A549 (cell line): Measurements from ENCODE around the gene LILRB1. TPM values are rescaled to one million over a fixed set of nuclear protein-coding genes. Genes with fewer than 3 reads are reported as not detected.
"Not testable (repeated sequence)": the region's sequence is repeated elsewhere in the genome, so short reads cannot be mapped to it uniquely, and the experiment has no call there.

Source experiments
- ATAC-seq, 2 experiments: fragments of 200-7000 bp in 1 of 2; fragments of >200 bp in 1 of 2; cut with Nextera tagmentation in 1 of 2; cut with Tn5 transposase in 1 of 2; 3 replicates each; pipeline versions ENCODE4 v1.8.0 to v1.9.1; 2018 to 2020; ENCODE audit warnings: mild to moderate bottlenecking in 1 of 2, moderate library complexity in 1 of 2
- CTCF ChIA-PET: fragments of 300-600 bp; sonication (Branson Sonifier 250); formaldehyde crosslinking; extraction: SDS; loops from one replicate; lab custom pipeline; 2021; ENCODE audit warnings: antibody characterized with exemption, inconsistent platforms; lab: Yijun Ruan, JAX
- POLR2A ChIA-PET: fragments of 350-600 bp; formaldehyde crosslinking; extraction: SDS; loops from one replicate; lab custom pipeline; 2021; ENCODE audit warnings: antibody characterized with exemption, inconsistent platforms; lab: Yijun Ruan, JAX
- DNase-seq, 2 experiments: peaks; one replicate each; pipeline versions ENCODE4 v3.0.0 to v3.0.0-alpha.2; 2011 to 2016; ENCODE audit warnings: low read depth in 1 of 2, low spot score in 1 of 2
- FAIRE-seq: peaks from 2 replicates; lab custom pipeline; 2011; peaks lifted over from hg19 to GRCh38; lab: Jason Lieb, UNC
- H3K27ac ChIP-seq, 2 experiments: fragments of >200 bp; sonication (Bioruptor Twin); formaldehyde crosslinking; 3 replicates each; pipeline ENCODE4 v1.5.1; 2016 to 2017
- H3K4me1 ChIP-seq: fragments of >200 bp; sonication (Bioruptor Twin); formaldehyde crosslinking; 3 replicates; pipeline ENCODE4 v1.6.1; 2016
- H3K4me2 ChIP-seq: fragments of >200 bp; sonication (Bioruptor Twin); formaldehyde crosslinking; 3 replicates; pipeline ENCODE4 v1.6.1; 2016
- H3K4me3 ChIP-seq: fragments of >200 bp; sonication (Bioruptor Twin); formaldehyde crosslinking; 3 replicates; pipeline ENCODE4 v1.5.1; 2016
- H3K9me3 ChIP-seq: fragments of >200 bp; sonication (Bioruptor Twin); formaldehyde crosslinking; 3 replicates; pipeline ENCODE4 v1.6.1; 2016
- ATOH8 ChIP-seq: fragments of 250-450 bp; sonication (Bioruptor Pico); IDR thresholded peaks from 2 replicates; pipeline ENCODE4 v1.5.0; 2020; ENCODE audit warnings: low read depth, mild to moderate bottlenecking, moderate library complexity
- BHLHE40 ChIP-seq: IDR thresholded peaks from 2 replicates; pipeline ENCODE4 v1.6.1; 2012; ENCODE audit warnings: low read depth, low read length, inconsistent platforms
- CBX2 ChIP-seq: fragments of 200-600 bp; sonication (generic); IDR thresholded peaks from 2 replicates; pipeline ENCODE4 v1.6.1; 2016; ENCODE audit warnings: low read depth, mild to moderate bottlenecking, borderline replicate concordance
- CEBPB ChIP-seq, 2 experiments: fragments of >200 bp in 1 of 2; sonication (Bioruptor Twin) in 1 of 2; formaldehyde crosslinking in 1 of 2; IDR thresholded peaks; 2 replicates each; pipeline ENCODE4 v1.6.1; 2012 to 2016
- CHD4 ChIP-seq: fragments of 200-600 bp; sonication (generic); IDR thresholded peaks from 2 replicates; pipeline ENCODE4 v1.6.1; 2016; ENCODE audit warnings: antibody characterized with exemption, mild to moderate bottlenecking, borderline replicate concordance
- EHMT2 ChIP-seq: fragments of 200-600 bp; sonication (generic); IDR thresholded peaks from 2 replicates; pipeline ENCODE4 v1.6.1; 2016; ENCODE audit warnings: antibody characterized with exemption, low read depth, mild to moderate bottlenecking, moderate library complexity
- FOSL2 ChIP-seq, 2 experiments: fragments of 450-650 bp in 1 of 2; fragments of >200 bp in 1 of 2; sonication (Bioruptor Twin) in 1 of 2; formaldehyde crosslinking; IDR thresholded peaks; 2 replicates each; pipeline versions ENCODE4 v1.5.0 to v1.6.1; 2016 to 2020; ENCODE audit warnings: mild to moderate bottlenecking in 1 of 2, moderate library complexity in 1 of 2
- GATA3 ChIP-seq: IDR thresholded peaks from 2 replicates; pipeline ENCODE4 v1.6.1; 2012; ENCODE audit warnings: borderline replicate concordance
- HEYL ChIP-seq: fragments of 250-450 bp; sonication (Bioruptor Pico); IDR thresholded peaks from 2 replicates; pipeline ENCODE4 v1.8.0; 2021; ENCODE audit warnings: mild to moderate bottlenecking, moderate library complexity
- HOXB5 ChIP-seq: fragments of 250-450 bp; sonication (Bioruptor Pico); IDR thresholded peaks from 2 replicates; pipeline ENCODE4 v1.5.0; 2020; ENCODE audit warnings: mild to moderate bottlenecking, moderate library complexity
- JUN ChIP-seq, 2 experiments: fragments of >200 bp; sonication (Bioruptor Twin); formaldehyde crosslinking; IDR thresholded peaks; 2 replicates in 1 of 2; 3 replicates in 1 of 2; pipeline ENCODE4 v1.6.1; 2016 to 2017
- JUNB ChIP-seq: fragments of >200 bp; sonication (Bioruptor Twin); formaldehyde crosslinking; IDR thresholded peaks from 2 replicates; pipeline ENCODE4 v1.6.1; 2016
- MAFK ChIP-seq: fragments of 450-650 bp; IDR thresholded peaks from 2 replicates; pipeline ENCODE4 v1.6.1; 2014; ENCODE audit not compliant: partially characterized antibody
- MAZ ChIP-seq: fragments of 150-350 bp; IDR thresholded peaks from 2 replicates; pipeline ENCODE4 v1.6.1; 2014; ENCODE audit warnings: antibody characterized with exemption, low read depth, low read length, borderline replicate concordance
- NFE2L2 ChIP-seq: fragments of 150-350 bp; conservative IDR thresholded peaks from 2 replicates; pipeline ENCODE4 v1.6.1; 2014; ENCODE audit warnings: low read length
- RAD21 ChIP-seq, 2 experiments: fragments of >200 bp in 1 of 2; sonication (Bioruptor Twin) in 1 of 2; formaldehyde crosslinking in 1 of 2; IDR thresholded peaks in 1 of 2; conservative IDR thresholded peaks in 1 of 2; 2 replicates in 1 of 2; 3 replicates in 1 of 2; pipeline ENCODE4 v1.6.1; 2012 to 2018; ENCODE audit warnings: inconsistent platforms in 1 of 2
- RCOR1 ChIP-seq: fragments of 150-350 bp; IDR thresholded peaks from 2 replicates; pipeline ENCODE4 v1.6.1; 2014; ENCODE audit warnings: antibody characterized with exemption, low read length, low read depth
- REST ChIP-seq: fragments of 200-600 bp; sonication (generic); IDR thresholded peaks from 2 replicates; pipeline ENCODE4 v1.6.1; 2016; ENCODE audit warnings: antibody characterized with exemption, mild to moderate bottlenecking, moderate library complexity
- RFX5 ChIP-seq: fragments of 450-650 bp; IDR thresholded peaks from 2 replicates; pipeline ENCODE4 v1.7.1; 2014; ENCODE audit warnings: antibody characterized with exemption, mild to moderate bottlenecking, moderate library complexity
- RNF2 ChIP-seq: fragments of 200-600 bp; sonication (generic); IDR thresholded peaks from 2 replicates; pipeline ENCODE4 v1.6.1; 2016; ENCODE audit warnings: low read depth, mild to moderate bottlenecking, antibody characterized with exemption, moderate library complexity, borderline replicate concordance
- WGBS: methylation state at CpG from one replicate; pipeline ENCODE4 v1.1.6; 2017; ENCODE audit errors: missing lambda C conversion rate; 5-methylcytosine and 5-hydroxymethylcytosine counted together
- polyA minus RNA-seq: library from RNA; depleted of rRNA, polyadenylated mRNA; stranded (reverse); fragments of >200 nt; gene quantifications from 2 replicates; pipeline ENCODE4 v1.2.3, GENCODE V29; 2011; rRNA and poly(A)+ RNA removed
- polyA plus RNA-seq, 4 experiments: library from polyadenylated mRNA; depleted of rRNA in 3 of 4; stranded (reverse); fragments of >200 nt; fragmentation: RNase III in 1 of 4; extraction: RNeasy Plus Mini Kit Qiagen cat#74134 plus additional on column Dnase treatment in 1 of 4; gene quantifications; 2 replicates in 3 of 4; 3 replicates in 1 of 4; pipeline ENCODE4 v1.2.3, GENCODE V29; 2011 to 2017

The LILRB1 gene
- polyA plus RNA-seq (2011; rRNA removed) = not detected in 2 replicates
- polyA plus RNA-seq (2012; cell fraction: cytosol; rRNA removed) = not detected in 2 replicates
- polyA plus RNA-seq (2012; cell fraction: nucleus; rRNA removed) = not detected in 2 replicates
- polyA plus RNA-seq (2017; fragmentation: RNase III; extraction: RNeasy Plus Mini Kit Qiagen cat#74134 plus additional on column Dnase treatment) = not detected in 3 replicates
- polyA minus RNA-seq = not detected in 2 replicates

DNA sequence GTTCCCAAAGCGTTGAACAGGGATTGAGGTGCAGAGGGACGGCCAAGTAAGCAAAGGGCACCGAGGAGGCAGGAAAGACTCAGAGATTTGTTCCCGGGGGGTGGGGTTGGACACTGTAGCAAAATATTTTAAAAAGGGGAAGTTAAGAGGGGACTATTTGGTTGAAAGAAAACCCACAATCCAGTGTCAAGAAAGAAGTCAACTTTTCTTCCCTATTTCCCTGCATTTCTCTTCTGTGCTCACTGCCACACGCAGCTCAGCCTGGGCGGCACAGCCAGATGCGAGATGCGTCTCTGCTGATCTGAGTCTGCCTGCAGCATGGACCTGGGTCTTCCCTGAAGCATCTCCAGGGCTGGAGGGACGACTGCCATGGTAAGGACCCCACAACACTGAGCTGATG lies at the start of gene LILRB1:
Gene LILRB1, plus strand, starts transcription at position 223 of the 400 bp plus-strand sequence. CDS start 590 bp downstream, outside the sequence.
- POLR2A ChIA-PET, DNase-seq, FAIRE-seq, H3K27ac ChIP-seq, H3K4me2 ChIP-seq, ATAC-seq, H3K4me1 ChIP-seq, H3K4me3 ChIP-seq, H3K9me3 ChIP-seq: not testable (repeated sequence)
- WGBS = 35% methylated on average over 9 of the region's 9 CpGs
- CTCF ChIA-PET = interaction anchor here (1.6 kb wide), 1 partner anchor 22 kb away, joined by 4 read pairs; no protein-coding TSS in a partner anchor

- no peak for ATAC-seq
- Histone ChIP-seq H3K4me3 (no peak overlapping the region), H3K27ac (no peak overlapping the region), H3K4me2 (no peak overlapping the region)
- DNase-seq = no peak
- WGBS = 6% methylated on average over 5 of the region's 5 CpGs
- no peak for FAIRE-seq
- TF ChIP-seq CEBPB (IDR thresholded peaks at IDR 0.05) = no peak
- TF ChIP-seq BHLHE40 = no peak
- no peak for TF ChIP-seq JUN (IDR thresholded peaks at IDR 0.05)
- no peak for TF ChIP-seq RCOR1
- TF ChIP-seq MAZ = no peak
- TF ChIP-seq FOSL2 (IDR thresholded peaks at IDR 0.05) = no peak
- TF ChIP-seq FOSL2 (CRISPR knock-in tag; IDR thresholded peaks at IDR 0.05) = no peak
- TF ChIP-seq GATA3 = no peak
- no peak for TF ChIP-seq MAFK
- no peak for TF ChIP-seq HEYL (CRISPR knock-in tag)
- TF ChIP-seq JUNB = no peak
- TF ChIP-seq EHMT2 = no peak
- TF ChIP-seq CHD4 = no peak
- TF ChIP-seq CBX2 = no peak
- no peak for TF ChIP-seq NFE2L2
- TF ChIP-seq ATOH8 (CRISPR knock-in tag) = no peak
- TF ChIP-seq REST = no peak
- no peak for TF ChIP-seq RFX5
- TF ChIP-seq RAD21 (conservative IDR thresholded peaks at IDR 0.05 in 1 of 2, IDR thresholded peaks at IDR 0.05 in 1 of 2) = no peak
- no peak for TF ChIP-seq RNF2
- no peak for TF ChIP-seq HOXB5 (CRISPR knock-in tag)
- TF ChIP-seq, all 56 proteins: peak for 0
- ChIA-PET POLR2A (no interaction called here), CTCF (no interaction called here)
- Histone ChIP-seq H3K9me3 (no peaks in the 10 kb centered on the region), H3K4me1 (no peaks in the 10 kb centered on the region)
These were observed 43.9 kb upstream of the LILRB1 start for GRCh38 chr19:54586397-54586796.

GRCh38 chr19:54587026-54587425 lies 43.3 kb upstream of the LILRB1 start:
- 2% methylated on average over 7 of the region's 7 CpGs for WGBS
- no peak for ATAC-seq
- CTCF ChIA-PET = no interaction called here

DNA sequence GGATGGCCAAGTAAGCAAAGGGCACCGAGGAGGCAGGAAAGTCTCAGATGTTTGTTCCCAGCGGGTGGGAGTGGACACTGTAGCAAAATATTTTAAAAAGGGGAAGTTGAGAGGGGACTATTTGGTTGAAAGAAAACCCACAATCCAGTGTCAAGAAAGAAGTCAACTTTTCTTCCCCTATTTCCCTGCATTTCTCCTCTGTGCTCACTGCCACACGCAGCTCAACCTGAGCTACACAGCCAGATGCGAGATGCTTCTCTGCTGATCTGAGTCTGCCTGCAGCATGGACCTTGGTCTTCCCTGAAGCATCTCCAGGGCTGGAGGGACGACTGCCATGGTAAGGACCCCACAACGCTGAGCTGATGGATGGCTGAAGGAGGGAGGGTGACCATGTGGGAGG lies 36.8 kb upstream of the LILRB1 start, which contains the start of gene LILRA1:
Gene LILRA1, plus strand, starts transcription at position 188 of the 400 bp plus-strand sequence. CDS start 613 bp downstream, outside the sequence.
- POLR2A ChIA-PET = not testable (repeated sequence)
- 2% methylated on average over 6 of the region's 6 CpGs for WGBS

More at GRCh38 chr19:54587026-54587425, 43.3 kb upstream of the LILRB1 start:
- no peaks in the 10 kb centered on the region for H3K4me1 ChIP-seq
- no peak overlapping the region for H3K4me3 ChIP-seq
- DNase-seq (no peak), FAIRE-seq (no peak)
- TF ChIP-seq RAD21 (conservative IDR thresholded peaks at IDR 0.05 in 1 of 2, IDR thresholded peaks at IDR 0.05 in 1 of 2) = no peak
- no peak overlapping the region for H3K27ac ChIP-seq
- no peak overlapping the region for H3K4me2 ChIP-seq
- no peaks in the 10 kb centered on the region for H3K9me3 ChIP-seq
- POLR2A ChIA-PET = no interaction called here

DNA sequence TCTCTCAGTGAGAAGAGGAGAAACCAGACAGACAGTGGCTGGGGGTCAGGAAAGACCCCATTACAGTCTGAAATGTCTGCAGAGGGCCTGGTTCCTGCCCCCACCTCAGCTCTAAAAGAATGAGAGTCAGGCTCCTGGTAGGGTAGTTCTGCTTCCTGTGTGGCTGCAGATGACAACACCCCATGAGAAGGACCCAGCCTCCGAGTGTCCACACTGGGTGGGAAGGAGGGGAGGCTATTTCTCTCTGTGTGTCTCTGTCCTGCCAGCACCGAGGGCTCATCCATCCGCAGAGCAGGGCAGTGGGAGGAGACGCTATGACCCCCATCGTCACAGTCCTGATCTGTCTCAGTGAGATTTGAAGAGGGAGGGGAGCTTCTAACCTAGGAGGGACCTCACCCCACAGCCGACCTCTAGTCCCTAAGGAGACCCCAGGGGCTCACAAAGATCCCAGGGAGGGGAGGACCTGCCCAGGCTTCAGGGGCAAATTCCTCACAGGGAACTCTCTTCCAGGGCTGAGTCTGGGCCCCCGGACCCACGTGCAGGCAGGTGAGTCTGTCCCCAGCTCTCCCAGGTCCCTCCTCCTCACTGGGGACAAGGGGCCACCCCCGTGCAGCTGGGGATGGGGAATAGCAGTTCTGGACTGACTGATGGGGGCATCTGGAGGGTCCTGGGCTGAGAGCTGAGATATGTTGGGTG lies 36.2 kb upstream of the LILRB1 start:
- H3K27ac ChIP-seq, H3K4me3 ChIP-seq, FAIRE-seq, H3K9me3 ChIP-seq, ATAC-seq, DNase-seq, H3K4me2 ChIP-seq, CTCF ChIA-PET, POLR2A ChIA-PET, H3K4me1 ChIP-seq: not testable (repeated sequence)
- 0% methylated on average over 4 of the region's 9 CpGs for WGBS

More for the DNA sequence above, 36.8 kb upstream of the LILRB1 start, which contains the start of gene LILRA1:
- H3K4me1 ChIP-seq, H3K27ac ChIP-seq, CTCF ChIA-PET, FAIRE-seq, ATAC-seq, DNase-seq, H3K4me3 ChIP-seq, H3K9me3 ChIP-seq, H3K4me2 ChIP-seq: not testable (repeated sequence)
